Small intestine (tissue), 7 donors: ENCODE data around the gene TMEM72. TPM values are rescaled to one million over a fixed set of nuclear protein-coding genes. Genes with fewer than 3 reads are reported as not detected.
A peak's percentile ranks its signal among the peaks of the same experiment; 100 is the strongest.

ENCODE experiments used
- DNase-seq, 2 donors: peaks; one replicate each; pipeline versions ENCODE4 v3.0.0 to v3.0.0-alpha.2; 2013
- FAIRE-seq: peaks from 2 replicates; lab custom pipeline; 2012; peaks lifted over from hg19 to GRCh38; lab: Jason Lieb, UNC
- H3K27ac ChIP-seq, 3 donors: one replicate each; pipeline ENCODE4 v1.5.1; 2013; ENCODE audit warnings: low read length in 2 of 3, mild to moderate bottlenecking in 2 of 3, control low read depth in 1 of 3, inconsistent platforms in 1 of 3, low read depth in 1 of 3, moderate library complexity in 1 of 3
- H3K27me3 ChIP-seq, 3 donors: one replicate each; pipeline ENCODE4 v1.6.1; 2013; ENCODE audit warnings: low read length in 3 of 3, inconsistent platforms in 1 of 3; ENCODE audit not compliant: control insufficient read depth in 3 of 3, insufficient read depth in 3 of 3
- H3K36me3 ChIP-seq, 3 donors: one replicate each; pipeline ENCODE4 v1.6.1; 2013; ENCODE audit warnings: low read length in 3 of 3, inconsistent platforms in 1 of 3, low read depth in 1 of 3, mild to moderate bottlenecking in 1 of 3, moderate library complexity in 1 of 3; ENCODE audit not compliant: control insufficient read depth in 3 of 3, insufficient read depth in 2 of 3
- H3K4me1 ChIP-seq, 3 donors: one replicate each; pipeline ENCODE4 v1.6.1; 2013; ENCODE audit warnings: low read length in 2 of 3, inconsistent platforms in 1 of 3, low read depth in 1 of 3, mild to moderate bottlenecking in 1 of 3, moderate library complexity in 1 of 3; ENCODE audit not compliant: control insufficient read depth in 3 of 3, insufficient read depth in 2 of 3
- H3K4me3 ChIP-seq, 3 donors: one replicate each; pipeline ENCODE4 v1.5.1; 2013; ENCODE audit warnings: low read length in 3 of 3, control low read depth in 1 of 3, inconsistent platforms in 1 of 3, low read depth in 1 of 3, mild to moderate bottlenecking in 1 of 3, moderate library complexity in 1 of 3
- H3K9me3 ChIP-seq, 2 donors: one replicate each; pipeline ENCODE4 v1.6.1; 2013; ENCODE audit warnings: low read depth in 1 of 2, low read length in 1 of 2; ENCODE audit not compliant: control insufficient read depth in 2 of 2, insufficient read depth in 1 of 2
- WGBS, 3 donors: extraction: QIAGEN DNeasy Blood & Tissue Kit; methylation state at CpG; one replicate each; pipeline ENCODE4 v1.1.7; 2013; 5-methylcytosine and 5-hydroxymethylcytosine counted together
- polyA plus RNA-seq, 4 donors: library from polyadenylated mRNA; stranded (reverse) in 3 of 4; unstranded in 1 of 4; fragments of 200-250 nt in 3 of 4; fragments of 120-200 nt in 1 of 4; gene quantifications; one replicate each; pipeline versions ENCODE4 v1.2.1 to v1.2.3, GENCODE V29; 2013
- donor health status: healthy with polysubstance abuse.
- donor health status: control.
- donor health status: control.
- donor health status: Bipolar disorder and iron deficiency.
- donor health status: healthy.

TMEM72 gene
- polyA plus RNA-seq, 4 donors, result 0.28 to 0.64 TPM; not detected in 2

DNA sequence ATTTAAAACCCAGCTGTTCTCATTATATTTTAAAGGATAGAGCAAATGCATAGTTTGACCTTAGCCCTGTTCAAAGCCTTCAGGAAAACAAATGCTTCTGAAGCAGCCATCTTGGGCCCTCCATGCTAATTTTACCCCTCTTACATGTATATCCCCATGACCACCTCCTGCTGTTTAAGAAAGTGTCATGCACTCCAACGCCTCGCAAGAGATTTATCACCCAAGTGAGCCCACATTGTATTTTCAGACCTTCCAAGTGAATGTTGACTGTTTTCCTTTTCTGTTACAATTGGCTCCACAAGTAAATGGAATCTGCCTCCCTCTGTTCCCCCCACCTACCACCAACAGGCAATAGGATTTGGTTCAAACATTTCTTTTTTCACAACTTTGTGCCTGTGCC lies 5.3 kb downstream of the TMEM72 start:
- Histone ChIP-seq H3K36me3 (peaks cover 0 to 2% (median 0%) of the 10 kb centered on the region in 3 donors), H3K9me3 (peaks cover 0 to 4% of the 10 kb centered on the region in 2 donors), H3K27me3 (no peaks in the 10 kb centered on the region), H3K4me1 (peaks cover 0 to 7% (median 0%) of the 10 kb centered on the region in 3 donors), H3K27ac (no peak overlapping the region), H3K4me3 (no peak overlapping the region)
- WGBS, 3 donors, result 81 to 98% (median 90%) methylated on average over 2 of the region's 2 CpGs
- FAIRE-seq (no peak), DNase-seq (no peak)

DNA sequence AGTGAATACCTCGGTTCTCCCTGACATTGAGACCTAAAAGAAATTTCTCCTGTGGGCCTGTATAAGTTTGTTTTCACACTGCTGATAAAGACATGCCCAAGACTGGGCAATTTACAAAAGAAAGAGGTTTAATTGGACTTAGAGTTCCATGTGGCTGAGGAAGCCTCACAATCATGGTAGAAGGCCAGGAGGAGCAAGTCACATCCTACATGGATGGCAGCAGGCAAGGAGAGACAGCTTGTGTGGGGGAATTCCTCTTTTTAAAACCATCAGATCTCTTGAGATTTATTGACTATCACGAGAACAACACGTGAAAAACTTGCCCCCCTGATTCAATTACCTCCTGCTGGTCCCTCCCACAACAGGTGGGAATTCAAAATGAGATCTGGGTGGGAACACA lies 6.7 kb downstream of the TMEM72 start:
- H3K27me3 ChIP-seq, result no peaks in the 10 kb centered on the region
- H3K36me3 ChIP-seq, result peaks cover 0 to 5% (median 0%) of the 10 kb centered on the region in 3 donors
- no peak overlapping the region for H3K27ac ChIP-seq
- H3K9me3 ChIP-seq, result peaks cover 0 to 4% of the 10 kb centered on the region in 2 donors
- WGBS, 3 donors, result 72 to 85% (median 83%) methylated on average over 3 of the region's 3 CpGs
- DNase-seq (no peak), FAIRE-seq (no peak)
- H3K4me1 ChIP-seq, result peaks cover 0 to 6% (median 4%) of the 10 kb centered on the region in 3 donors
- H3K4me3 ChIP-seq, result no peak overlapping the region

DNA sequence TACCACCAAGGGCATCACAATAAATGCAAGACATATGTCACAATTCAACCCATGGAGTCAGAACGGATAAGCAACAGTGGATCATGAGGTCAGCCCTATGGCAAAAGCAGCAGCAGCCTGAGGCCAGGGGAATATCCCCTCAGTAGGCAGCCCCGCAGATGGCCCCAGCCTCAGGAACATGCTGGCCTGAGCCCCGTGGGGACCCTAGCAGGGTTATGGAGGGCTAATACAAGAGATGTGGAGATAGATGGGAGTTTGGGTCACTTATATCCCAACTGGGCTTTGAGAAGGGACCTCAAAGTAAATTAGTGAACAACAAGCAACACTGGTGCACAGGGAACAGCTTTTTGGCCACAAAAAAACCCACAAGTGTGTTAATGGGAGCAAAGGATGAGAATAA lies 9.1 kb downstream of the TMEM72 start:
- peaks cover 0 to 5% (median 0%) of the 10 kb centered on the region in 3 donors for H3K36me3 ChIP-seq
- DNase-seq (no peak), FAIRE-seq (no peak)
- H3K9me3 ChIP-seq, result peaks cover 0 to 9% of the 10 kb centered on the region in 2 donors
- no peaks in the 10 kb centered on the region for H3K27me3 ChIP-seq
- H3K27ac ChIP-seq, result no peak overlapping the region
- peaks cover 0 to 6% (median 4%) of the 10 kb centered on the region in 3 donors for H3K4me1 ChIP-seq
- 88 to 96% (median 92%) methylated on average over 3 of the region's 3 CpGs for WGBS, 3 donors
- no peak overlapping the region for H3K4me3 ChIP-seq

DNA sequence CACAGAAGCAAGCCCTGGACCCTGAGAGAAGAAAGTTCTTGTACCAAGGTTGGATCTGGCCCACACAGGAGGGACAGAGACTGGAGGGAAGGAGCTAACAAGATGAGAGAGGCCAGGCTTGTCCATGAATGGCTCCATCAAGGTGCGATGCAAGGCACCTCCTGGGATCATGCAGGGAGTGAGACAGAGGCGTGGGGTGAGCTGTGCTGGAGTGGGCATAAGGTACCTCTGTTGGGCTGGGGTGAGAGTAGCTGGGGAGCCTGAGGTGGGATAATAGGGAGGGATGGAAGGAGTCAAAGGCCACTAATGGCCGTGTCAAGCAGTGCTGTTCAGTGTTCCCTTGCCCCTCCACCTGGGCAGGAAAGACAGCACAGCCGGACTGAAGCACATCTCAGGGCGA lies 9.9 kb downstream of the TMEM72 start:
- no peak for DNase-seq
- FAIRE-seq, result no peak
- peaks cover 0 to 5% (median 0%) of the 10 kb centered on the region in 3 donors for H3K36me3 ChIP-seq

DNA sequence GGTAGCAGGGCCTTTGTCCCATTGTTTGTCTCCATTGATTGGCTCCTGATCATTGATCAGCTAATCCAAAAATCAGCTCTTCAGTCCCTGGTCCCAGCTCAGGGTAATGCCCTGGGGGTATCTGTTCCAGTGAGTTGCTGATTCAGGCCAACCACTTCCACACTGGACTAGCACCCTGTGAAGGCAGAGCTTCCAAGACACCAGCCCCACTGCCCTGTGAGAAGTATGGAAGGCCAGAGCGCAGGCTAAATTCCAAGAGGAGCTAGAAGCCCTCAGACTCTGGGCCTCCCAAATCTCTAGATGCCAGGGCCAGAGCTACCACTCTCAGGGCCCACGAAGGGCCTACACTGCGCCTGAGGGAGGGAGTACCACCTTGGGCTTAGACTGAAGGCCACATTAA lies 10.4 kb downstream of the TMEM72 start:
- Histone ChIP-seq H3K27me3 (no peaks in the 10 kb centered on the region), H3K4me3 (no peak overlapping the region), H3K27ac (no peak overlapping the region), H3K9me3 (peaks cover 0 to 9% of the 10 kb centered on the region in 2 donors), H3K4me1 (peaks cover 0 to 6% (median 4%) of the 10 kb centered on the region in 3 donors), H3K36me3 (peaks cover 0 to 5% (median 0%) of the 10 kb centered on the region in 3 donors)
- FAIRE-seq, result no peak
- DNase-seq, result no peak
- 89 to 91% (median 90%) methylated on average over 3 of the region's 3 CpGs for WGBS, 3 donors

More for the DNA sequence above, 9.9 kb downstream of the TMEM72 start:
- Histone ChIP-seq H3K9me3 (peaks cover 0 to 9% of the 10 kb centered on the region in 2 donors), H3K4me1 (peaks cover 0 to 6% (median 4%) of the 10 kb centered on the region in 3 donors), H3K4me3 (no peak overlapping the region), H3K27ac (no peak overlapping the region), H3K27me3 (no peaks in the 10 kb centered on the region)
- 86 to 88% (median 87%) methylated on average over 5 of the region's 5 CpGs for WGBS, 3 donors

DNA sequence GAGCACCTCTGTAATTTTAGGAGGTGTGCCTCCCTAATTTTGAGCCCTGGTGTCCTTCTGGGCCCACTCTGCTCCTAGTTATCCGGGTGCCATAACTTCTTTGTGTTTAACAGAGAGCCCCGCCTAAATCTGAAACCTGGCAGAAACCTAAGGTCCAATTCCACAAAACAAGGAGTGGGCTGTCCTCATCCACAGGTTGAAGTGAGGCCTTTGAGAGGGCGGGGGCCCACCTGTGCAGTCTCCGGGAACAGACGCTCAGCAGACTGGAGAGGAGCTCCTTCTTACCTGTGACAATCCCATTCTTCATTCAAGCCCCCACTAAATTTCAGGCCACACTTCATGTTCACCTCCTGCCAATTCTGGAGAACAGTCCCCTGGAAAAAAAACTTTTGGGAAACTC lies 10.9 kb downstream of the TMEM72 start:
- H3K36me3 ChIP-seq, result peaks cover 0 to 5% (median 0%) of the 10 kb centered on the region in 3 donors
- H3K9me3 ChIP-seq, result peaks cover 0 to 9% of the 10 kb centered on the region in 2 donors
- WGBS, 3 donors, result 26 to 72% (median 49%) methylated on average over 5 of the region's 5 CpGs
- DNase-seq (peak; percentile 37 to 64), FAIRE-seq (no peak)
- no peak overlapping the region for H3K27ac ChIP-seq
- no peaks in the 10 kb centered on the region for H3K27me3 ChIP-seq
- peaks cover 0 to 11% (median 4%) of the 10 kb centered on the region in 3 donors for H3K4me1 ChIP-seq
- H3K4me3 ChIP-seq, result no peak overlapping the region

DNA sequence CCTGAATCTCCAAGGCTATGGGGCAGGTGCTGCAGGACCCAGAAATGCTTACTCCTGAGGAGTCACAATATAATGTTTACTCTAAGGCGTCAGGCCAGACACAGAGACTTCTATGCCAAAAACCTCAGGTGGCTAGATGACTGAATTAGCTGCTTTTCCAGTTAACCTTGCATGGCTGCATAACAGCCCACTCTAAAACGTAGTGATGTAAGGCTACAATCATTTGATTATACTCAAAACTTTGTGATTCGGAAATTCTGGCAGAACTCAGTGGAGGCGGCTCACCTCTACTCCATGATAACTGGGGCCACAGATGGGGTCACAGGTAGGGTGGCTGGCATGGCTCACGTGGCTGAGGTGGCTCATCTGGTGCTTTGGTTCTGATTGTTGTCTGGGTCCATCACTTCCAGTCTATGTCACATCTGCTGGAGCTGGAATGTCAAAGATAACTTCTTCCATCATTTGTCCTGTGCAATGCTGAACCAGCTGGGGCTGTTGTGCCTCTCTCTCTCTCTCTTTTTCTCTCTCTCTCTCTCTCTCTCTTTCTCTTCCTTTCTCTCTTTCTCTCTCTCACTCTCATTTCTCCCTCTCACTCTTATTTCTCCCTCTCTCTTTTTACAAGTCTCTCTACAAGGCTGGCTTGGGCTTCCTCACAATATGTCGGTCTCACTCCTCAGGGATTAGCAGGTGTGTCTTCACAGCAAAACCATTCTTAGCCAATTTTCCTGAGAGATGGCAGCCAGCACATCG lies 11.8 kb downstream of the TMEM72 start:
- H3K27me3 ChIP-seq, result no peaks in the 10 kb centered on the region
- peaks cover 0 to 20% (median 4%) of the 10 kb centered on the region in 3 donors for H3K4me1 ChIP-seq
- H3K36me3 ChIP-seq, result peaks cover 0 to 5% (median 0%) of the 10 kb centered on the region in 3 donors
- WGBS, 3 donors, result 83 to 88% (median 84%) methylated on average over 7 of the region's 7 CpGs
- no peak overlapping the region for H3K4me3 ChIP-seq
- no peak overlapping the region for H3K27ac ChIP-seq
- peaks cover 0 to 7% of the 10 kb centered on the region in 2 donors for H3K9me3 ChIP-seq
- no peak for FAIRE-seq
- DNase-seq, result no peak

DNA sequence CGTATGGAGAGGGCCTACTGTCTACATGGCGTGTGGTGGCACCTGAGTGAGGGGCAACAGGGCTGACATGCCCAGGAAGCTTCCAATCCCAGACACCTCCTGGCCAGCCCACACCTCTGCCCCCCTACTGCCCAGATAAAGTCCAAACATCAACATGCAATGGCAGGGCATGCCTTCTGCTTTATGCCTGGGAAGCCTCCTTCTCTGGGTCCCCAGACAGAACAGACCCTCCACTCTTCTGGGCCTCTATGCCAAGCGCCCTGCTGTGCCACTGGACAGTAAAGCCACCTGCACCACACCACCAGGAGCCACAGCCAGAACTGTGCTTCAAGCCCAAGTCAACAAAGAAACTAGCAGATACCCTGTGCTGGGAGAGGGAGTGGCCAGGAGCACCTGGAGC lies 12.5 kb downstream of the TMEM72 start:
- DNase-seq (no peak), FAIRE-seq (no peak)
- H3K4me1 ChIP-seq, result peaks cover 0 to 20% (median 4%) of the 10 kb centered on the region in 3 donors
- peaks cover 0 to 5% (median 0%) of the 10 kb centered on the region in 3 donors for H3K36me3 ChIP-seq
- no peak overlapping the region for H3K4me3 ChIP-seq
- 80 to 89% (median 84%) methylated on average over 3 of the region's 3 CpGs for WGBS, 3 donors
- H3K9me3 ChIP-seq, result peaks cover 0 to 4% of the 10 kb centered on the region in 2 donors
- no peaks in the 10 kb centered on the region for H3K27me3 ChIP-seq
- no peak overlapping the region for H3K27ac ChIP-seq
